HL-60 (cell line): ENCODE data around the gene TDRD3.
"Not testable (repeated sequence)": the region's sequence is repeated elsewhere in the genome, so short reads cannot be mapped to it uniquely, and the experiment has no call there.

Experiments used
- DNase-seq, 2 experiments: peaks; one replicate each; pipeline ENCODE4 v3.0.0-alpha.2; 2010 to 2020; ENCODE audit warnings: low read depth in 1 of 2, low spot score in 1 of 2
- H3K27ac ChIP-seq: fragments of 250-450 bp; sonication (Bioruptor Pico); replicated peaks from 2 replicates; pipeline ENCODE4 v1.5.1; 2020; ENCODE audit warnings: mild to moderate bottlenecking, moderate library complexity
- H3K27me3 ChIP-seq: fragments of 250-450 bp; sonication (Bioruptor Pico); 2 replicates; pipeline ENCODE4 v1.5.1; 2021; ENCODE audit warnings: mild to moderate bottlenecking, moderate library complexity; ENCODE audit not compliant: insufficient read depth, poor library complexity, severe bottlenecking
- H3K4me3 ChIP-seq: replicated peaks from 2 replicates; pipeline ENCODE4 v1.5.1; 2011; ENCODE audit warnings: mild to moderate bottlenecking, control low read depth, low read length; ENCODE audit not compliant: insufficient read depth
- GABPA ChIP-seq: IDR thresholded peaks from 2 replicates; pipeline ENCODE4 v1.6.1; 2012; ENCODE audit warnings: low read depth
- POLR2AphosphoS5 ChIP-seq: IDR thresholded peaks from 2 replicates; pipeline ENCODE4 v1.6.1; 2012; ENCODE audit warnings: low read depth
- REST ChIP-seq: IDR thresholded peaks from 2 replicates; pipeline ENCODE4 v1.6.1; 2012; ENCODE audit warnings: low read depth; ENCODE audit not compliant: insufficient replicate concordance
- SPI1 ChIP-seq: IDR thresholded peaks from 2 replicates; pipeline ENCODE4 v1.6.1; 2012; ENCODE audit warnings: low read depth, mild to moderate bottlenecking, borderline replicate concordance
- TF ChIP-seq, protein P1 (sequence below): IDR thresholded peaks from one replicate; pipeline ENCODE4 v1.5.1; 2011; ENCODE audit warnings: low read length, control low read depth, inconsistent platforms; ENCODE audit not compliant: insufficient read depth

TDRD3 gene

DNA sequence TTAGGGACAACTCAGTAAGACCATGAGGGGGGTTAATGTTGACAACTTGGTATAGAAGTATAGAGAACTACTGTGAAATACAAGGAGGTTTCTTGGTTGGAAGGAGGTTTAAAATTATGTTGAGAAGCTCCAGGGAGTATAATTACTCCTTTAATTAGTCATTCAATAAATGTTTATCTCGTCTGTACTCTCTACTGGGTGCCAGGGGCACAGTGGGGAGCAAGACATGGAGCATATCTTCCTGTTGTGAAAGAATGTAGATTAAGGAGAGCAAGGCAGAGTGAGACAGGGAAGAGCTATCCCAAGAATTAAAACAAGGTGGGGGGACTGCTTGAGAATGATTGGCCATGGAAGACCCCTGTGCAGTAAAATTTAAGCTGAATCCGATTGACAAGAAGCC, 33.7 kb upstream of the TDRD3 start:
- Histone ChIP-seq H3K4me3 (no peak overlapping the region), H3K27me3 (no peaks in the 10 kb centered on the region), H3K27ac (no peak overlapping the region)
- TF ChIP-seq REST: no peak
- no peak for TF ChIP-seq GABPA
- TF ChIP-seq, protein P1, sequence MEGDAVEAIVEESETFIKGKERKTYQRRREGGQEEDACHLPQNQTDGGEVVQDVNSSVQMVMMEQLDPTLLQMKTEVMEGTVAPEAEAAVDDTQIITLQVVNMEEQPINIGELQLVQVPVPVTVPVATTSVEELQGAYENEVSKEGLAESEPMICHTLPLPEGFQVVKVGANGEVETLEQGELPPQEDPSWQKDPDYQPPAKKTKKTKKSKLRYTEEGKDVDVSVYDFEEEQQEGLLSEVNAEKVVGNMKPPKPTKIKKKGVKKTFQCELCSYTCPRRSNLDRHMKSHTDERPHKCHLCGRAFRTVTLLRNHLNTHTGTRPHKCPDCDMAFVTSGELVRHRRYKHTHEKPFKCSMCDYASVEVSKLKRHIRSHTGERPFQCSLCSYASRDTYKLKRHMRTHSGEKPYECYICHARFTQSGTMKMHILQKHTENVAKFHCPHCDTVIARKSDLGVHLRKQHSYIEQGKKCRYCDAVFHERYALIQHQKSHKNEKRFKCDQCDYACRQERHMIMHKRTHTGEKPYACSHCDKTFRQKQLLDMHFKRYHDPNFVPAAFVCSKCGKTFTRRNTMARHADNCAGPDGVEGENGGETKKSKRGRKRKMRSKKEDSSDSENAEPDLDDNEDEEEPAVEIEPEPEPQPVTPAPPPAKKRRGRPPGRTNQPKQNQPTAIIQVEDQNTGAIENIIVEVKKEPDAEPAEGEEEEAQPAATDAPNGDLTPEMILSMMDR: no peak
- no peak for TF ChIP-seq POLR2AphosphoS5
- no peak for DNase-seq

GRCh38 chr13:60369242-60369641, 27.8 kb upstream of the TDRD3 start:
- Histone ChIP-seq H3K27me3 (no peaks in the 10 kb centered on the region), H3K27ac (no peak overlapping the region), H3K4me3 (no peak overlapping the region)
- TF ChIP-seq POLR2AphosphoS5 (no peak), GABPA (no peak)
- TF ChIP-seq, protein P1: peak; percentile 39
- DNase-seq: no peak

DNA sequence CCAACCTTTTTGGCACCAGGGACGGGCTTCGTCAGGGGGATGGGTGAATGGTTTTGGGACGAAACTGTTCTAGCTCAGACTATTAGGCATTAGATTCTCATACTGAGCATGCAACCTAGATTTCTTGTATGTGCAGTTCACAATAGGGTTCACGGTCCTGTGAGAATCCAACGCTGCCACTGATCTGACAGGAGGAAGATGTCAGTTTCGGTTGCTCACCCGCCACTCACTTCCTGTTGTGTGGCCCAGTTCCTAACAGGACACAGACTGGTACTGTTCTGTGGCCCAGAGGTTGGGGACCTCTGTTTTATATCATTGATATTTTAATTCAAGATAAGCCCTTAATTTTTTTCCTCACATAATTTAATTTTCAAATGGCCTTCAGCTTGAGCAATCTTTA, 26.7 kb upstream of the TDRD3 start:
- H3K27me3 ChIP-seq: no peaks in the 10 kb centered on the region
- no peak for DNase-seq
- no peak overlapping the region for H3K27ac ChIP-seq
- H3K4me3 ChIP-seq: no peak overlapping the region
- TF ChIP-seq, protein P1: no peak
- no peak for TF ChIP-seq POLR2AphosphoS5
- no peak for TF ChIP-seq GABPA
- no peak for TF ChIP-seq SPI1
- TF ChIP-seq REST: no peak

DNA sequence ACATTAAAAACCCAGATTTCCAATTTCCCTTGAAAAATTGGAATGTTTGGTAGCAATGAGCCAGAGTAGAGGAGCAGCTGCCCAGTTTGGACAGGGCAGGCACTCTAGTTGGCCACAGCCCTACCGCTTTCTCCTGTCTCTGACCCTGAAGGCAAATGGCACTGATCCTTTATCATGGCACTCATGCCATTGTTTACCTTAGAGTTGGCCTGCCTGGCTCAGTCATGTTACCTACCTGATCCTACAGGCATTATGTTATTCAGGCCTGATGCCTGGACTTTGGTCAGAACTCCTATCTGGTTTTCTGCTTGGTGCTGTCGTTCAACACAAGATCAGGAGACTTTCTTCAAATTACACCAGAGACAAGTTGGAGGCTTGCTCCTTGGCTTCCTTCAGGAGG, 24.9 kb upstream of the TDRD3 start:
- no peak overlapping the region for H3K4me3 ChIP-seq
- DNase-seq: no peak
- no peak for TF ChIP-seq GABPA
- no peak overlapping the region for H3K27ac ChIP-seq
- no peaks in the 10 kb centered on the region for H3K27me3 ChIP-seq

- H3K27me3 ChIP-seq, H3K27ac ChIP-seq, H3K4me3 ChIP-seq: not testable (repeated sequence)
- DNase-seq: peak in 1 of 2 experiments; percentile 20
Measured at GRCh38 chr13:60379282-60379681, 17.7 kb upstream of the TDRD3 start.
